SK-N-SH treated with all-trans-retinoic acid at 6 μM for 48 hours (cell line): ENCODE measurements around the gene RNF112.
"Not testable (repeated sequence)": the region's sequence is repeated elsewhere in the genome, so short reads cannot be mapped to it uniquely, and the experiment has no call there.

Experiments
- ATAC-seq: fragments of 200-7000 bp; cut with Tn5 transposase; 3 replicates; pipeline ENCODE4 v1.9.1; 2020; ENCODE audit warnings: mild to moderate bottlenecking, moderate library complexity
- ARNTL ChIP-seq: fragments of 450-650 bp; formaldehyde crosslinking; IDR thresholded peaks from 2 replicates; pipeline ENCODE4 v1.5.0; 2020; ENCODE audit warnings: low read depth, mild to moderate bottlenecking, moderate library complexity, borderline replicate concordance
- CREB5 ChIP-seq: fragments of 250-450 bp; sonication (Bioruptor Pico); IDR thresholded peaks from 2 replicates; pipeline ENCODE4 v1.5.1; 2020; ENCODE audit warnings: low read depth, mild to moderate bottlenecking, moderate library complexity
- CSRNP3 ChIP-seq: fragments of 250-450 bp; sonication (Bioruptor Pico); IDR thresholded peaks from 2 replicates; pipeline ENCODE4 v1.5.1; 2021; ENCODE audit warnings: mild to moderate bottlenecking, moderate library complexity
- ESRRG ChIP-seq: fragments of 250-450 bp; sonication (Bioruptor Pico); IDR thresholded peaks from 2 replicates; pipeline ENCODE4 v1.6.1; 2021; ENCODE audit warnings: mild to moderate bottlenecking
- GLIS3 ChIP-seq: fragments of 250-450 bp; sonication (Bioruptor Pico); IDR thresholded peaks from 2 replicates; pipeline ENCODE4 v1.5.0; 2020; ENCODE audit warnings: mild to moderate bottlenecking, moderate library complexity
- ISL1 ChIP-seq: fragments of 250-450 bp; sonication (Bioruptor Pico); IDR thresholded peaks from 2 replicates; pipeline ENCODE4 v2.1.2; 2022; ENCODE audit warnings: mild to moderate bottlenecking, moderate library complexity
- OSR1 ChIP-seq: fragments of 250-450 bp; sonication (Bioruptor Pico); IDR thresholded peaks from 2 replicates; pipeline ENCODE4 v1.8.0; 2022; ENCODE audit warnings: moderate library complexity, mild to moderate bottlenecking, inconsistent platforms
- RARB ChIP-seq: fragments of 250-450 bp; sonication (Bioruptor Pico); IDR thresholded peaks from 2 replicates; pipeline ENCODE4 v1.8.0; 2021; ENCODE audit warnings: mild to moderate bottlenecking, moderate library complexity
- TCF4 ChIP-seq: fragments of 250-450 bp; sonication (Bioruptor Pico); IDR thresholded peaks from 2 replicates; pipeline ENCODE4 v1.8.0; 2021; ENCODE audit warnings: mild to moderate bottlenecking, moderate library complexity, borderline replicate concordance
- TOX ChIP-seq: fragments of 250-450 bp; sonication (Bioruptor Pico); IDR thresholded peaks from 2 replicates; pipeline ENCODE4 v1.8.0; 2021; ENCODE audit warnings: mild to moderate bottlenecking, moderate library complexity, borderline replicate concordance
- ZC3H10 ChIP-seq: fragments of 250-450 bp; sonication (Bioruptor Pico); IDR thresholded peaks from 2 replicates; pipeline ENCODE4 v1.5.1; 2021; ENCODE audit warnings: mild to moderate bottlenecking, moderate library complexity
- ZFP3 ChIP-seq: fragments of 250-450 bp; sonication (Bioruptor Pico); IDR thresholded peaks from 2 replicates; pipeline ENCODE4 v1.5.0; 2020; ENCODE audit warnings: mild to moderate bottlenecking, moderate library complexity
- ZNF565 ChIP-seq: fragments of 450-650 bp; formaldehyde crosslinking; conservative IDR thresholded peaks from 2 replicates; pipeline ENCODE4 v1.5.0; 2020; ENCODE audit warnings: low read depth, mild to moderate bottlenecking, moderate library complexity
- ZNF8 ChIP-seq: fragments of 450-650 bp; formaldehyde crosslinking; IDR thresholded peaks from 2 replicates; pipeline ENCODE4 v1.5.0; 2020; ENCODE audit warnings: mild to moderate bottlenecking, moderate library complexity
- TF ChIP-seq, protein P1 (sequence below): fragments of 250-450 bp; sonication (Bioruptor Pico); IDR thresholded peaks from 2 replicates; pipeline ENCODE4 v1.8.0; 2020; ENCODE audit warnings: mild to moderate bottlenecking, moderate library complexity, borderline replicate concordance

The RNF112 gene

DNA sequence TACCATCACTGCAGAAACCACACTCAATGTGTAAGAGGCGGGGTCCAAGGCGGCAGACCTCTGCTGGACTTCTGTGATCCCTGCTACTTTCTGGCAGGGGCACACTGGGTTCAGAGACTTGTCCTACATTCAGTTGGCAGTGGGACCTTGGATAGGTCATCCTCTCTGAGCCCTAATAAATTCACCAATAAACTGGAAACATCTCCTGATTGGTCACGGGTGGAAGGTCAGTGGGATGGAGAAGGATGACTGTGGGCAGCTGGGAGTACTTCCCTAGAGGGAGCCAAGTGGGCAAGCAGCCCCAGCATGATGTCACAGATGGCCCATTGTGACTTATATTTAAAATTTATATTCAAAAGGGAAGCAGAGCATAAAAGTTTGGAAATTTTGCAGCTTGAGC, 49.7 kb downstream of the RNF112 start (continued):
- TF ChIP-seq, protein P1, sequence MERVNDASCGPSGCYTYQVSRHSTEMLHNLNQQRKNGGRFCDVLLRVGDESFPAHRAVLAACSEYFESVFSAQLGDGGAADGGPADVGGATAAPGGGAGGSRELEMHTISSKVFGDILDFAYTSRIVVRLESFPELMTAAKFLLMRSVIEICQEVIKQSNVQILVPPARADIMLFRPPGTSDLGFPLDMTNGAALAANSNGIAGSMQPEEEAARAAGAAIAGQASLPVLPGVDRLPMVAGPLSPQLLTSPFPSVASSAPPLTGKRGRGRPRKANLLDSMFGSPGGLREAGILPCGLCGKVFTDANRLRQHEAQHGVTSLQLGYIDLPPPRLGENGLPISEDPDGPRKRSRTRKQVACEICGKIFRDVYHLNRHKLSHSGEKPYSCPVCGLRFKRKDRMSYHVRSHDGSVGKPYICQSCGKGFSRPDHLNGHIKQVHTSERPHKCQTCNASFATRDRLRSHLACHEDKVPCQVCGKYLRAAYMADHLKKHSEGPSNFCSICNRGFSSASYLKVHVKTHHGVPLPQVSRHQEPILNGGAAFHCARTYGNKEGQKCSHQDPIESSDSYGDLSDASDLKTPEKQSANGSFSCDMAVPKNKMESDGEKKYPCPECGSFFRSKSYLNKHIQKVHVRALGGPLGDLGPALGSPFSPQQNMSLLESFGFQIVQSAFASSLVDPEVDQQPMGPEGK = no peak
- no peak for TF ChIP-seq RARB (CRISPR knock-in tag)
- TF ChIP-seq CREB5 (CRISPR knock-in tag) = no peak
- no peak for TF ChIP-seq ZNF565 (CRISPR knock-in tag)
- no peak for TF ChIP-seq OSR1 (CRISPR knock-in tag)
- no peak for TF ChIP-seq TCF4 (CRISPR knock-in tag)

DNA sequence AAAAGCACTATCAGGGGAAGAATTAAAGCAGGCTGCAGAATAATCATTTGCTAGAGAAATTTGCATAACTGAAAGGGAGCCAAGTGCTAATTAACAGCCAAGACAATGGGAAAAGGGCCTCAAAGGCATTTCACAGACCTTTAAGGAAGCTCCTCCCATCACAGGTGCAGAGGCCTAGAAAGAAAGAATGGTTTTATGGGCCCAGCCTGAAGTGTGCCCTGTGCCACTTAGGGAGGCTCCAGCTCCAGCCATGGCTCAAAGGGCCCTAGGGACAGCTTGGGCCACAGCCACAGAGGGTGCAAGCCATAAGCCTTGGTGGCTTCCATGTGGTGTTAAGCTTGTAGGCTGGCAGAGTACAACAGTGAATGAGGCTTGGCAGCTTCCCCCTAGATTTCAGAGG, 50.1 kb downstream of the RNF112 start:
- no peak for ATAC-seq
- TF ChIP-seq GLIS3 = no peak
- TF ChIP-seq ISL1 (CRISPR knock-in tag) = no peak
- no peak for TF ChIP-seq ZNF565 (CRISPR knock-in tag)
- TF ChIP-seq, protein P1 = no peak
- no peak for TF ChIP-seq TCF4 (CRISPR knock-in tag)
- no peak for TF ChIP-seq ZC3H10
- no peak for TF ChIP-seq CSRNP3 (CRISPR knock-in tag)

DNA sequence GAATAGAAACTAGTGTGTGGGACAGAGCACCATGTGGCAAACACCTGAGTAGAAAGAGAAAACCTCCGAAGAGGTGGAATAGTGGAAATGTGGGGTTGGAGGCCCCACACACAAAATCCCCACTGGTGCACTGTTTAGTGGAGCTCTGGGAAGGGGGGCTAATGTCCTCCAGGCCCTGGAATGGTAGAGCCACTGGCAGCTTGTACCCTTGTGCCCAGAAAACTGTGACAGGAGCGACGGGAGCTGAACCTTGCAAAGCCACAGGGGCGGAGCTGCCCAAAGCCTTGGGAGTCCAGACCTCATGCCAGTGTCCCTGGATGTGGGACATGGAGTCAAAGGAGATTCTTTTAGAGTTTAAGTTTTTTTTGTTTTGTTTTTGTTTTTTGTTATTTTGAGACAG, 50.6 kb downstream of the RNF112 start:
- TF ChIP-seq, protein P1 = no peak
- TF ChIP-seq ZNF8 (CRISPR knock-in tag) = no peak
- no peak for TF ChIP-seq TOX (CRISPR knock-in tag)
- no peak for TF ChIP-seq ESRRG (CRISPR knock-in tag)
- TF ChIP-seq ZFP3 (CRISPR knock-in tag) = no peak
- no peak for TF ChIP-seq ARNTL (CRISPR knock-in tag)
- ATAC-seq = no peak

DNA sequence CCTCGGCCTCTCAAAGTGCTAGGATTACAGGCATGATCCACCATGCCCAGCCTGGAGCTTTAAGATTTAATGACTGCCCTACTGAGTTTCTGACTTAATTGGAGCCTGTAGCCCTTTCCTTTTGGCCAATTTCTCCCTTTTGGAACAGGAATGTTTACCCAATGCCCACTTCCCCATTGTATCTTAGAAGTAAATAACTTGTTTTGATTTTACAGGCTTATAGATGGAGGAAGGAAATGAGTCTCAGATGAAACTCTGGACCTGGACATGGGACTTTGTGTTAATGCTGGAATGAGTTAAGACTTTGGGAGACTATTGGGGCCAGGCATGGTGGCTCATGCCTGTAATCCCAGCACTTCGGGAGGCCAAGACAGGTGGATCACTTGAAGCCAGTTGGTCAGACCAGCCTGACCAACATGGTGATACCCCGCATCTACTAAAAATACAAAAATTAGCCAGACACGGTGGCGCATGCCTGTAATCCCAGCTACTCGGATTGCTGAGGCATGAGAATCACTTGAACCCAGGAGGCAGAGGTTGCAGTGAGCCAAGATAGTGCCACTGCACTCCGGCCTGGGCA, 51.5 kb downstream of the RNF112 start:
- ATAC-seq = not testable (repeated sequence)

DNA sequence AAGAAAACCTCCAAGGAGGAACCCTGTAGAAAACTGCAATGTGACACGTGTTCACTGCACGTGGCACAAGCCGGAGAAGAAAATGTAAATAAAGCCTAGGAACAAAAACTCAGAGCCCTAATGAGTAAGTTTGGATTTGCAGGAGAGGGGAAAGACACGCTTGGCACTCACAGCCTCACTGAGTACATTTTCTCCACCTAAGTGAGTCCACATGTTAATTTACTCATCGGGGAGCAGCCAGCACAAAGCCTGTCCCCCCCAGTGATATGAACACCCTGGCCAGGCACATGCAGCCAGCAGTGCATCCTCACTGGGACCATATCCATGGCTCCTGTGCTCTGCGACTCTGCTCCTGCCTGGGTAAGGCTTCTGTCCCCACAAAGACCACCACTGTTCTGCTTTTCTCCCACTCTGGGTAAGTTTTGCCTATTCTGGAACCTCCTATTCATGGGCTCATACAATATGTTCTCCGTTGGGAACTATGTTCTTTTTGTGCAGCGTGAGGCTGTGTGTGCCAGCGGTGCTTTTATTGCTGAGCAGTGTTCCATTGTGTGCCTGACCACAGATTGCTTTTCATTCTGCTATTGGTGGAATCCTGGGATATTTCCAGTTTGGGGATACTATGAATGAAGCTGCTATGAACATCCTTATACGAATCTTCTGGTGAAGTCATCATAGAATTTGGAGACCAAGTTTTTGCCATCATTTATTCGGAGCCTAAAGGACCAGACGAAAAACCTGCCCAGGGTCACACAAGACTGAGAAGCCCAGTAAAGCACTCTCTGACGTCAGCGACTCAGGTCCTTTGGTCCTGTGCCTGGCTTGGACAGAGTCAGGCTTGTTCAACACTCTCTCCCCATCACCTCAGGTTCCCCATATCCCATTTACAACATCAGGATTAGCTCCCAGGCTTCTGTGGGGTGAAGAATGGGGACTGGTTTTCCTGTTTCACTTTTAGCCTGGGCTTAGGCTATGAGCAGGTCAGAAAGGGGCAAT, 53.3 kb downstream of the RNF112 start:
- no peak for ATAC-seq

More for the DNA sequence above, 53.3 kb downstream of the RNF112 start:
- TF ChIP-seq CSRNP3 (CRISPR knock-in tag) = no peak
